Epidermal melanocyte (primary cell): ENCODE results near the gene FCMR.
"Not testable (repeated sequence)": the region's sequence is repeated elsewhere in the genome, so short reads cannot be mapped to it uniquely, and the experiment has no call there.

Experiments used
- DNase-seq: peaks from one replicate; pipeline ENCODE4 v3.0.0; 2011; ENCODE audit warnings: low spot score; ENCODE audit not compliant: insufficient read length

Gene FCMR

DNA sequence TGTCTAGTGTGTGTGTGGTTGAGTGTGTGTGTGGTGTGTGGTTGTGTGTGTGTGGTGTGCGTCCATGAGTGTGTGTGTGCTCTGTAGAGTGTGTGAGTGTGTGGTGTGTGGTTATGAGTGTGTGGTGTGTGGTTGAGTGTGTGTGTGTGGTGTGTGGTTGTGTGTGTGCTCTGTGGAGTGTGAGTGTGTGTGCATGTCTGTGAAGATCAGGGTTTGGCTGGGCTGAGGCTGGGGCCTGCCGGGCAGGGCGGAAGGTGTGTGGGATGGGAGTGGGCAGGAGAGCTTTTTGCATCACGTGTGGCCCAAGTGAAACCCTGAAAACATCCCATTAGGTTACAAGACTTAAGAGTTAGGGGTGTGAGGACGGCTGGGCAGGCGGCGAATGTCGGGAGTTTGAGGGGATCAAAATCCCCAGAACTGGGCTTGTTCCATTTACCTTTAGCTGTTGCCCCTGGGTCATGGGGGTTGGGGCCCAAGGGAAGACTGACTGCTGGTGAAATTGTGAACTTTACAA is 2.9 kb upstream of the FCMR start:
- no peak for DNase-seq

DNA sequence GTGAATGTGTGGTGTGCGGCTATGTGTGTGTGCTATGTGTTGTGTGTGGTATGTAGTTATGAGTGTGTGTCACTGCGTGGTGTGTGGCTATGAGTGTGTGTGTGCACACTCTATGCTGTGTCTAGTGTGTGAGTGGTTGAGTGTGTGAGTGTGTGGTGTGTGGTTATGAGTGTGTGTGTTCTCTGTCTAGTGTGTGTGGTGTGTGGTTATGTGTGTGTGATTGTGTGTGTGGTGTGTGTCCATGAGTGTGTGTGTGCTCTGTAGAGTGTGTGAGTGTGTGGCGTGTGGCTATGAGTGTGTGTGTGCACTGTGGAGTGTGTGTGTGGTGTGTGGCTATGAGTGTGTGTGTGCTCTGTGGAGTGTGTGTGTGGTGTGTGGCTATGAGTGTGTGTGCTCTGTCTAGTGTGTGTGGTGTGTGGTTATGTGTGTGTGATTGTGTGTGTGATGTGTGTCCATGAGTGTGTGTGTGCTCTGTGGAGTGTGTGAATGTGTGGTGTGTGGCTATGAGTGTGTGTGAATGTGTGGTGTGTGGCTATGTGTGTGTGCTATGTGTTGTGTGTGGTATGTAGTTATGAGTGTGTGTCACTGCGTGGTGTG is 2.3 kb upstream of the FCMR start:
- DNase-seq = not testable (repeated sequence)

DNA sequence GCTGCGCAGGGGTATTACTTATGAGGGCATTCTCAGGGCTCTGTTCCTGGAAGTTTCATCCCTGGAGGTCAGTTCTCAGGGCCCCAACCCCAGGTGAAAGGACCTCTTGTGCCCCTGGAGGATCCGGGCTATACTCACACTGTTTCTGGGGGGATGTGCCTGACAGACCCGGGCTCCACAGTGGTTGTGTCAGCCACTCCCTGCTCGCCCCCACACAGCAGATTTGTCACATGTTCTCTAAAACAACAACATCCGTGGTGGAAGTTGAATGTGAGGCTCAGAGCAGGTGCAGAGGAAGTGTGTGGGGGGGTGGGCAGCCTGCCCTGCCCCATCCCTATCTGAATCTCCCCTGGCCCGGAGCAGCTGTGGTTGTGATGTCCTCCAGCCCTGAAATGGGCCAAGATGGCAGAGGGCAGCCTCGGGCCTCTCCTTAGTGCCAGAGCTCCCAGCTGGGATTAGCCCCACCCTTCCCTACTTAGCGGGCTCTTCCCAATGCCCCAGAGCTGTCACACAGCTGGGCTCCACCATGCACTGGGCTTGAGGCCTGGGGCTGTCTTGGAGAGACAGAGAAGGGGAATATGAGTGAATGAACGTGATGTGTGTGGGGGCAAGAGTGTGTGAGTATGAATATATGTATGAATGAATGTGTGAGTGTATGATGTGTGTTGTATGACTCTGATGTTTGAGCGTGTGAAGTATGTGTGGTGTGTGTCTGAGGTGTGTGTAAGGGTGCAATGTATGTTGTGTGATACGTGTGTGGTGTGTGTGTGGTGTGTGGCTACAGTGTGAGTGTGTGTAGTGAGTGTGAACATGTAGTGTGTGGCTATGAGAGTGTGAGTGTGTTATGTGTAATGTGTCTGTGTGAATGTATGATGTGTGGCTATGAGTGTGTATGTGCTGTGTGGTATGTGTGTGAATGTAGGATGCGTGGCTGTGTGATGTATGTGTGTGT is 1.5 kb upstream of the FCMR start:
- no peak for DNase-seq

DNA sequence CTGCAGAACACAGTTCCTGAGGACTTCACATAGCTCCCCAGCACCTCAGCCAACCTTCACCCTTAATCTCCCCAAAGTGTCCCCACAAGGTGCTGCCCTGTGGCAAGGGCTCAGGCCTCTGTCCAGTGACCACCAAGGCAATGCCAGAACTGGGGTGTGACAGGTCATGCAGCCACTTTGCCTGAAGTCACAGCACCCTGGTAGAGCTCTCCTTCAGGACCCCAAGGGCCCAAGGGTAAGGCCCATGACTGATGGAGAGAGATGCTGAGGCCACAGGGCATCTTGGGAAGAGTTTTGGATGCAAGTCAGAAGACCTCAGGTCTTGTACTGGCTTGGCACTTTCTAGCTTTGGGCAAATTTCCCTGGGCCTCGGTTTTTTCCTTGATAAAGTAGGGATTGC is 783 bp upstream of the FCMR start:
- DNase-seq = no peak

DNA sequence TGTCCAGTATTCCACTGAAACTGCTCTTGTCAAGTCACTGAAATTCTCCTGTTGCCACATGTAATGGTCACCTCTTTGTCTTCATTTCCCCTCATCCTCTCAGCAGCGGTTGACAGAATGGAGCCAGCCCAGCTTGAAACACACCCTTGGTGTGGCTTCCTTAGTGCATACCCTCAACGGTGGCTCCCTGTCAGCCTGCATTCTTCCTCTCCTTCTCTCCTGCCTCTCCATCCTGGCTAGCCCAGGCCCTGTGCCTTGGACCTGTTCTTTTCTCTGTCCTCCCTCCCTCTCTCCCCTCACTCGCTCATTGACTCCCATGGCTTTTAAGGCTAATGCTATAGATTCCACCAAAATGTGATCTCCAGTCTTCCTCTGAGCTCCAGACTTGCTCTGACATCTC is 3.7 kb downstream of the FCMR start:
- no peak for DNase-seq

DNA sequence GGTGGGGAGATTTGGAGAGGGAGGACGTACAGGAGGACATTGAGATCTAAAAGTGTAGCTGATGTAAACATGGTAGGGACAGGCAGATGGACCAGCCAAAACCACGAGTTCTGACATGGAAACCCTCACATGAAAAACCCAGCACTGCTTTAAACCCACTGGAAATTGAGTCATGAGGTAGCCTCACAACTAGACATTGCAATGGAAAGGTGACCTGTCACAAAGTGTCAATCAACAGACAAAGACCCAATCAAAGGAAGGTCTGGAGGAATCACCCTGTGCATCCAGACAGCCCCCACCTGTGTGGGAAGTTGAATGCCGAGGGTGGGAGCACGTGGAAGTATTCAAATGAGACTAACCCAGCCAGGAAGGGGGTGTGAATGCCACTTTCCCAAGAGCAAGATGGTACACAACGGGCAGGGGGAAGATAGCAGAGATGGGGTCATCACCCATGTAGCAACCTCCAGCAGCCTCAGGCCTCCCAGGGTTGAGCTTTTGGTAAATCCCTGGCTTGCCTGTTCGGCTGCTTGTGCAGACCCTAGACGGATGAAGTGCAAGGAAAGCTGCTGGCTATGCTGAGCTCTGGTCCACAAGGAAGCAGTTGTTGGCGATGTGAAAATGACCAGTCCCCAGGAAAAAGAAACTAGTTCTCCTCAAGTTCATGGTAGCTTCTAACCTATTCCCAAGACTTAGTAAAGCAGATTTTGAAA is 5.6 kb downstream of the FCMR start:
- DNase-seq = no peak

DNA sequence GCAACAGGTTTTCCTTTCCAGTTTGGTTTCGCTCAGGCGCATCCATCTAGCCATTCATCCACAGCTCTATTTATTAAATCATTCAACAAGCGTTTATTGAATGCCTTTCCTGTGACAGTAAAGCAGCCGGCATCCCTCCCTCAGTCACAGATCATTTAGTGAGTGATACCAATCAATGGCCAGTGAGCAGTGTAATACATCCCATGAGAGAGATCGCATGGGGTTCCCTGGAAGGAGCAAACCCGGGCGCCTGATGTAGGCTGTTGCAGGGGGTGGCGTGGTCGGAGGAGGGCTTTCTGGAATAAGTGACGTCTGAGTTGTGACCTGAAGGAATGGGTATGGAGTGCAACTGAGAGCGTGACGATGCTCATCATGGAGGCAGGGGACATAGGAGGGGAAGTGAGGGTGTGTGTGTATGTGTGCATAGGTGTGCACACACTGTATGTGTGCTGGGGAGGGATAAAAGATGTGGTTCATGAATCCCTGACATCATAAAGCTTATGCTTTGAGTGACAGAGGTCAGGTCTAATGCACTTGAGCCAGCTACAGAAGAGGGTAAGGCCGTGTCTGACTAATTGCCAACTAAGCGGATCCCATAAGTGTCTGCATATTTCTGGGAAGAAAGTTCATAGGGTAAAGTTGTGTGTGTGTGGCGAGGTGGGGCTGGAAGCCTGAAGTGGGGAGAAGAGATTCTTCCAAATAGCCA is 6.6 kb downstream of the FCMR start:
- DNase-seq = no peak

DNA sequence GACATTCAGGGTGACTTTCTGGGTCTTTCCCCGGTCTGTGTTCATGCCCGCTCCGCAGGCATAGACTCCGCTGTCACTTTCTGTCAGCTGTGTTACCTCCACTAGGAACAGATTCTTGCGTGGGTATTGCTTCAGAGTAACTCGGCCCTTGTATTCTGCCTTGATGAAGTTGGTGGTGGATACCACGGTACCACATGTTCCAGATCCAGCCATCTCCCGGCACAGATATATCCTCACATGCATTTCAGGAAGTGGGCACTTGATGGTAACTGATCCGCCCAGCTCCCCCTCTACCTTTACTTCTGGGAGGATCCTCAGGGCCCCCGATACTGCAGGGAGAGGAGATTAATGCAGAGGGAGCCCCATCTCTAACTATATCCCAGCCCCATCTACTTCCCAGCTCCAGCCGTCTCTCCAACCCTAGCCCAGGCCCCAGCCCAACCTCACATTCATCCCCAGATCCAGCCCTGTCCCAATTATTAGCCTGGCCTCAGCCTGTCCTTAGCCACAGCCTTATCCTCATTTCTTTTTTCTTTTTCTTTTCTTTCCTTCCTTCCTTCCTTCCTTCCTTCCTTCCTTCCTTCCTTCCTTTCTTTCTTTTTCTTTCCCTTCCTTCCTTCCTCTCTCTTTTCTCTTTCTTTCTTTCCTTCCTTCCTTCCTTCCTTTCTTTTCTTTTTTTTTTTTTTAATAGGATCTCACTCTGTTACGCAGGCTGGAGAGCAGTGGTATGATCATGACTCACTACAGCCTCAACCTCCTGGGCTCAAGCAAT is 7.8 kb downstream of the FCMR start:
- DNase-seq = no peak

DNA sequence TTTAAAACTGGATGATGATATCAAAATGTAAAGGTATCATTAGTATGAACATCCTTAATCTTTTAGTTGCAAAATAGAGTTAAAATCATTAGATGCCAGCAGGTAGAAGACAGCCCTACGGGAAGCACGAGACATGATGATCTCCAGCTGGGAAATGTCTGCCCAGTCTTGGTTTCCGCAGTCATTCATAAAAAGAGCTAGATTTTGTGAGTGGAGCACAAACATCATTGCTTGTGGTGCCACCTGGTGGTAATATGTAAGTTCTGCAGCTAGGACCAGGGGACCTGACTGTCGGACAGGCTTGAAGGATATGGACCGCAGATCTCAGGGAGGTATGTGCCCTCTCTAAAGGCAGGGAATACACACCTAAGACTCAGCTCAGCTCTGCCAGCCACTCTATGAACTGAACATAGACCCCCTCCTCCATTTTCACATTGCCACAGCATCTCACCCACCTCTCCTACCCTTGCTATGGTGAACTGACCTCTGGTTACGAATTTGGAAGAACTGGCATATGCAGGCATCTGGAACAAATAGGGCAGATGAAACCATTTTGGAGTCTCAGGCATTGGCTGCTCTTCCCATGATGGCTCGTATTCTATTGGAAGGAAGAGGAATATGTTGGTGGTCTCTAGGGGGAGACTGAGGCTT is 9.2 kb downstream of the FCMR start:
- peak; percentile 89 for DNase-seq

DNA sequence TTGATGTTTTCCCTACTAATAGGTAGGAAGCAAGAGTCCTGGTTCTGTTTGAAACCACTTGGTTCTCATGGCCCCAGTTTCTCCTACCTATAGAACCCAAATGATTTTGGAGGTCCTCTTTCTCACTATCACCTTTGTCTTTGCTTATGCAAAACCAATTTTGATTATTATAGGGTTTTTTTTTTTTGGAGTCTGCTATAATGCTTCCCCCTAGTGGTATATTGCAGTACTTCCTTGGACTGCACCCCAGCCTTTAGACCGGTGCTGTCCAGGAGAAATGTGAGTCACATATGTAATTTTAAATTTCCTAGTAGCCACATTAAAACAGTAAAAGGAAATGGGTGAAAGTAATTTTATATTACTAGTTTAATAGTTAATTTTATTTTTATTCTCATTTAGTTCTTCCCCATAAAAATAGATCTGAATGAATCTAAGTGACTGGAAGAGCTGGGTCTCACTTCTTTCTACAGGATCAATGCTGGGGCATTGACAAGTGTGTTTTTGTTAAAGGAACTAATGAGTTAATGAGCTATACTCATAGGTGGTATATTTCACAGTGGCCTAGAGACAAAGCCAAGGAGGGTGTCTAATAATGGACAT is 10.6 kb downstream of the FCMR start:
- peak; percentile 78 for DNase-seq

DNA sequence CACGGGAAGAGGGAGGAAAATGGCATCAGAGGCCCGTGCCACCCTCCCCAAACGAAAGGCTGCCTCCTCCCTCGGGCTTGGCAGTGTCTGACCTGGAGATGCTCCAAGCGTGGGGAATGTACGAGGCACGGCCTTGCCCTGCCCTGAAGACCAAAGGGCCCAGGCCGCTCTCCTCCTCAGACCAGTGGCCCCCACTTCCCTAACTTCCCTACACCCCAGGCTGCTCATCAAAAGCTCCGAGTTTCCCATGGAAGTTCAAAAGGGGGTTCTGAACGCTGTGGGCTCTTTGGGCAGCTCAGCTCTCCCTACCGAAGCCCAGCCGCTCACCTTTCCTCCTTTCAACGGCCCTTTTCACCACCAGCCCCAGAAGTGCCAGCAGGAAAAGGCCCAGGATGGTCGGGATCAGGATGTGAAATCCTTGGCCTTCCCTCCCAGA is 11.8 kb downstream of the FCMR start:
- no peak for DNase-seq

DNA sequence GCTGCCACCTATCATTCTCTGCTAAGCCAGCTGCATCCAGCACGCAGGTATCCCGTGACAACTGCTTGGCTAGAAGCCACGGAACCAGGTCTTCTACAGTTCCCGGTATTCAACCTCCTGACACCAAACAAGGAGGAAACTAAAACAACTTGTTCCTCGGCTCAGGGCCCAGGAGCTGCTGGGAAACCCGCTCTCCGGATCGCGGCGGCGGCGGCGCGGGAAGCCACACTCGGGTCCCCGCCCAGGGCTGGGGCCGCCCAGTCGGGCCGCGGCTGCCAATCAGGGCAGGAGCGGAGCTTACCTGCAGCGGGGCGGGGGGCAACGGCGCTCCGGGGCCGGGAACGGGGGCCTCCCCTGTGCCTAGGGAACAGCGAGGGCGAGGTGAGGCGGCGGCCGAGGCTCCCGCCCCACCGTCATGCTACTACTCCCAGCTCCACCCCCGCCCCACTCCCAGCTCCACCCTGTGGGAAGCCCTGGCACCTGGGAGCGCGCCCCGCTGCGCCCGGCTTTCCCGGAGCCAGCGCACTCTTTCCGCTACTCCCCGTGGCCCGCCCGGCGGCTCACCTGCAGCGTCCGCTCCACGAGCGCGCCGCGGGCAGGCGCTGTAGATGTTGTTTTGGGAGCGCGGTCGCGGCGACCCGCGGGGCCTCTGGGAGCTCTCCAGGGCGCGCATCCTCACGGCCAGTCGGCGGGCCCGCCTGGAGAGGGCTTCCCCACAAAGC is 12.4 kb downstream of the FCMR start:
- DNase-seq = no peak

DNA sequence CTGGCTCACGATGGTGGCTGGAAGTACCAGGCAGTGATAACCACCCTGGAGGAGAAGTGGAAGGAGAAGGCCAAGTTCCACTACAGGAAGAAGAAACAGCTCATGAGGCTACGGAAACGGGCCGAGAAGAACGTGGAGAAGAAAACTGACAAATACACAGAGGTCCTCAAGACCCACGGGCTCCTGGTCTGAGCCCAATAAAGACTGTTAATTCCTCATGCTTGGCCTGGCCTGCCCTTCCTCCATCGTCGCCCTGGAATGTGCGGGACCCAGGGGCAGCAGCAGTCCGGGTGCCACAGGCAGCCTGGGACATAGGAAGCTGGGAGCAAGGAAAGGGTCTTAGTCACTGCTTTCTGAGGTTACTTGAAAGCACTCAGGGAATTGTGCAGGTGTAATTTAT is 13.7 kb downstream of the FCMR start:
- DNase-seq = no peak

DNA sequence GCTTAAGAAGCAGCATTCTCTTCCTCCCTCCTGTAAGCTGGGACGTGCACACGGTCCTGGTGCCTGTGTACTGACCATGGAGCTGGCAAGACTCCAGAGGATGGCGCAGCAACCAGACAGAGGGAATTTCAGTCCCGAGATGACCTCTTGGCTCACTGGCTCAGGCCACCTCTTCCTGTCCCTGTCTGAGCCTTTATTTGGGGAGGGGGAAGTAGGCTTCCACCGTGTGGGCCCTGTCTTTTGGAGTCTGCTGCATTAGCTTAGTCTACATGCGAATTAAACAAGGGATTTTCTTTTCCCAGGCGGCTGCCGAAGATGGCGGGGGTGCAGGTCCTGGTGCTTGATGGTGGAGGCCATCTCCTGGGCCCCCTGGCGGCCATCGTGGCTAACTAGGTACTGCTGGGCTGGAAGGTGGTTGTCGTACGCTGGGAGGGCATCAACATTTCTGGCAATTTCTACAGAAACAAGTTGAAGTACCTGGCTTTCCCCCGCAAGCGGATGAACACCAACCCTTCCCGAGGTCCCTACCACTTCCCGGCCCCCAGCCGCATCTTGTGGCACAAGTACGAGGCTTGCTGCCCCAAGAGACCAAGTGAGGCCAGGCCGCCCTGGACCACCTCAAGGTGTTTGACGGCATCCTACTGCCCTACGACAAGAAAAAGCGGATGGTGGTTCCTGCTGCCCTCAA is 14.3 kb downstream of the FCMR start:
- DNase-seq = no peak

DNA sequence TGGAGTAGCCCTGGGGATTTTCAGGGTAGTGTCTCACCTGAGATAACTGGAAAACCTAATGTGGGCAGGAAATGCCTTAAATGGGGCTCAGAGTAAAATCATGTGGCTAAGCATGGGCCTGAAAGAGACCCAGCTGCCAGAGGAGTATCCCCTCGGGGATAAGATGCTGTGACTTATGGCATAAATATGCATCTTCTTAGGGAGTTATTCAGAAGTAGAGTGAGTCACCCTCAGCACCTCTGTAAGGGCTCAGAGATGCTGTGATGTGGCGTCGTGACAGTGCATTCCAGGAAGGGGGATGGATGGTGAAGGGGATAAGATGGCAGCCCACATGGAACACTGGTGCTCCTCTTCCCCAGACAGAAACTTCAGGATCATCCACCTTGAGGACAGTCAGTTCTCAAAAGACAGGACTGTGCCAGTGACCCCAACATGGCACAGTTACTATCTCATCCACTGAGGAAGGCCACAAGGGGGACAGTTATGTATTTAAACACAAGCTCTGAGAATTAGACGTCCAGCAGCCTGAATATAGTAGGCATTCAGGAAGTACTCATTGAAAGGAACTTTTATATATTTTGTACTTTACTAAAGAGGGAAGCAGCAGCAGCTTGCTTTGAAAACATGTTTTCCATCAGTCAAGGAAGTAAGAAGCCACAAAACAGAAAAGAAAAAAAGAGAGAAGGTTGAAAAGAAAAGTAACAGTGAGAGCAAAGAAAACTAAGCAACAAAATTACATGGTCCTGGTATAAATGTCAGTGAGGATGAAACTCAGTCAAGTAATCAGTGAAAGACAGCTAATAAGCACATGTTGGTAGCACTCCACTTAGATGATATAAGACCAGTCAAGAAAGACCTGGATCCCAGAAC is 16.2 kb downstream of the FCMR start:
- peak; percentile 45 for DNase-seq

DNA sequence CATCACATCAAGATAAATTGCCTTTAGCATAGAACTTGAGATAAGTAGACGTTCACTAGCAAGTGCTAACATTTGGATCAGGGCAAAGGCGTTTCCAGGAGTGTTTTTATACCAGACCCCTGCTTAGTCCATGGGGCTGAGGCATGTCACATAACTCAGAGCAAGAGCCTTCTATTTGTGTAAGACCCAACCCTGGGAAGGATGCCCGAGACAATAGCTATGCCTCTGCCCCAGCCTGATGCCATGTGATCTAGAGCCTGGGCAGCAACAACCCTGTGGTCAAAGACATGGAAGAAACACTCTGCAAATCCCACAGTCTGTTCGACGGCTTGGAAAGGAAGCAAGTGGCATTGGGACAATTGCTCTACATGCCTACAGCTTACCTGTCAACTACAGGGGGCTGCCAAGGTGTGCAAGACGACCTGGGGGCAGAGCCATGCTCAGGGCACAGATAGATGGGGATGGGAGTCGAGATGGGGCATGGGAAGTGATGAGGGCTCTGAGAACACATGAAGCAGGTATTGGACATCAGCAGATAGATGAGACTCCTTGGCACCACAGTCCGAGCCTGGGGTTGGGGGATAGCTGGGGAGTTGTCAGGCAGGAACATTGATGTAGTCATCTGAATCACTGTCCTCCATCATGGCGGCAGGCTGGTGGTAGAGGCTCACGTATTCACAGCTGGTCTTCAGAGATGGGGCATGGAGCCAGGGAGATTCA is 17.2 kb downstream of the FCMR start:
- DNase-seq = no peak

DNA sequence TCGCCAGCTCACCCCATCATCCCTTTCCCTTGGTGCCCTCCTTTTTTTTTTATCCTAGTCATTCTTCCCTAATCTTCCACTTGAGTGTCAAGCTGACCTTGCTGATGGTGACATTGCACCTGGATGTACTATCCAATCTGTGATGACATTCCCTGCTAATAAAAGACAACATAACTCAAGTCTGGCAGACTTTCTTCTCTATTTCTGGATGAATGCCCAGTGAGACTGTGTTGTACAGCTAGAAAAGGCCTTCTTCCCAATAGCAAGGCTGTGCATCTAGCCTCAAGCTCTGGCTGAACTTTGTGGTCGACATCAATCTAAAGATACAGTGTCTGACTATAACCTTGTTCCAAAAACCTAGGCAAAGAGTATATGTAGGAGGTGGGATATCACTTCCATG is 18.1 kb downstream of the FCMR start:
- DNase-seq = no peak
